HL-60/S4 (cell line): ENCODE results near the gene ANLN.

Source experiments
- in situ Hi-C: fragments of 300-500 bp; cut with MboI; formaldehyde crosslinking; loops from 2 replicates; pipeline ENCODE4 v1.14.3; 2022; ENCODE audit warnings: low sequenced_read_pairs

Gene ANLN

DNA sequence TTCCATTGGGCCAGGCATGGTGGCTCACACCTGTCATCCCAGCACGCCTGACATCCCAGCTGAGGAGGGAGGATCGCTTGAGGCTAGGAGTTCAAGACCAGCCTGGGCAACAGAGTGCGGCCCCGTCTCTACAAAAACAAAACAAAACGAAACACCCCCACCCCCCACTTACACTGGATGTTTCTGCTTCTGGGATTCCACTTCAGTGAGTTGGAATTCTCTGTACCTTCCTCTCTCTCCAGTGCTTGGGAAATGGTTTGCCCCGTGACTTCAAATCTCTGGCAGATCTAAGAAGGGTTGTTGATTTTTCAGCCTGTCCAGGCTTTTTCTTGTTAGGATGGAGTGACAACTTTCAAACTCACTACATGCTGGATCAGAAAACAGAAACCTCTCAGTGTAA, 106.9 kb downstream of the ANLN start:
- in situ Hi-C loops, result loop anchor here (25.0 kb wide), 3 partner anchors 166 to 1341 kb away; partner anchors contain the start of gene NME8

DNA sequence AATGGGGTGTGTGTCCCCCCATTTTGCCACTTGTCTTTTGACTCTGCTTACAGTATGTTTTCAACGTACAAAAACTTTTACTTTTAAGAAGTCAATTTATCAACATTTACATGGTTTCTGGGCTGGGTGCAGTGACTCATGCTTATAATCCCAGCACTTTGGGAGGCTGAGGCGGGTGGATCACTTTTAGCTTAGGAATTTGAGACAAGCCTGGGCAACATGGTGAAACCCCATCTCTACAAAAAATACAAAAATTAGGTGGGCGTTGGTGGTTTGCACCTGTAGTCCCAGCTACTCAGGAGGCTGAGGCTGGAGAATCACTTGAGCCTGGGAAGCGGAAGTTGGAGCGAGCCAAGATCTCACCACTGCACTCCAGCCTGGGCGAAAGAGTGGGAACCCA, 107.5 kb downstream of the ANLN start:
- in situ Hi-C loops, result loop anchor here (25.0 kb wide), 3 partner anchors 165 to 1340 kb away; partner anchors contain the start of gene NME8

DNA sequence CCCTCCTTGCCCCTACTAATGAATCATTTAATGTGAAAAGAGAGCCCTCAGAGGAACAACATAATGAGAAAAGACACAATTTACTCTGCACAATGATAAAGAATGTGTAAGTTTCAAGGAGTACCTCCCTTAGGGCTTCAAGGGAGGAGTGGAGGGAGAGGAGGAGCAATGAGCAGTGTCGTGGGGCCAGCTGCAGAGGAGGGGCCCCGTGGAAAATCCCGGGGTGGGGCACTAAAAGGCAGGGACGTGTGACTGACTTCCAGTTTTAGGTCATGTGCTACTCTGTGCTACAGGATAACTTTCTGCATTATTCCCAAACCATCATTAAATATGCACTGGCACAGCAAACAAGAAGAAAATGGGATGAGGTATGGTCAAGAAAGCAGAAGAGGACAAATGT, 108.1 kb downstream of the ANLN start:
- in situ Hi-C loops, result loop anchor here (25.0 kb wide), 3 partner anchors 165 to 1340 kb away; partner anchors contain the start of gene NME8
